Brain microvascular endothelial cell (primary cell): ENCODE measurements around the gene FBLN5.

Source experiments
- DNase-seq: peaks from one replicate; pipeline ENCODE4 v3.0.0-alpha.2; 2020
- H3K27ac ChIP-seq: fragments of 250-450 bp; sonication (Bioruptor Pico); 2 replicates; pipeline ENCODE4 v1.5.1; 2020; ENCODE audit warnings: mild to moderate bottlenecking, moderate library complexity
- H3K27me3 ChIP-seq: fragments of 250-450 bp; sonication (Bioruptor Pico); replicated peaks from 2 replicates; pipeline ENCODE4 v1.5.1; 2020; ENCODE audit warnings: mild to moderate bottlenecking
- H3K36me3 ChIP-seq: fragments of 250-450 bp; sonication (Bioruptor Pico); replicated peaks from 2 replicates; pipeline ENCODE4 v1.5.1; 2020; ENCODE audit warnings: mild to moderate bottlenecking
- H3K4me3 ChIP-seq: 2 replicates; pipeline ENCODE4 v1.5.1; 2011; ENCODE audit warnings: low read depth, mild to moderate bottlenecking, control low read depth, low read length, moderate library complexity
- CTCF ChIP-seq: IDR thresholded peaks from 2 replicates; pipeline ENCODE4 v1.5.1; 2011; ENCODE audit warnings: low read depth, mild to moderate bottlenecking, moderate library complexity, low read length, control low read depth, inconsistent platforms; ENCODE audit errors: missing control alignments
- in situ Hi-C: cut with HindIII; loops from 2 replicates; pipeline ENCODE4 v1.10.0; 2017; ENCODE audit warnings: low sequenced_read_pairs, low pct_ligation_motif_present

FBLN5 gene

GRCh38 chr14:91860238-91860637 lies 87.3 kb downstream of the FBLN5 start:
- no peak for TF ChIP-seq CTCF
- Histone ChIP-seq H3K4me3 (no peak overlapping the region), H3K27ac (no peak overlapping the region), H3K36me3 (no peaks in the 10 kb centered on the region), H3K27me3 (no peaks in the 10 kb centered on the region)
- in situ Hi-C loops: no loop called here
- no peak for DNase-seq

GRCh38 chr14:91858536-91859275 lies 88.8 kb downstream of the FBLN5 start:
- Histone ChIP-seq H3K4me3 (no peak overlapping the region), H3K36me3 (no peaks in the 10 kb centered on the region), H3K27ac (no peak overlapping the region), H3K27me3 (no peaks in the 10 kb centered on the region)
- in situ Hi-C loops: no loop called here
- TF ChIP-seq CTCF: peak; percentile 0
- DNase-seq: peak; percentile 40

- in situ Hi-C loops: no loop called here
- H3K27me3 ChIP-seq: no peaks in the 10 kb centered on the region
- H3K27ac ChIP-seq: no peak overlapping the region
- H3K36me3 ChIP-seq: no peaks in the 10 kb centered on the region
- no peak for DNase-seq
- no peak for TF ChIP-seq CTCF
- H3K4me3 ChIP-seq: no peak overlapping the region
Measured at GRCh38 chr14:91857614-91858013, 89.9 kb downstream of the FBLN5 start.

- no peak for TF ChIP-seq CTCF
- Histone ChIP-seq H3K36me3 (no peaks in the 10 kb centered on the region), H3K27me3 (no peaks in the 10 kb centered on the region), H3K27ac (no peak overlapping the region), H3K4me3 (no peak overlapping the region)
- no peak for DNase-seq
- in situ Hi-C loops: no loop called here
Measured at GRCh38 chr14:91854327-91854934, 93.1 kb downstream of the FBLN5 start.

GRCh38 chr14:91851563-91851962 lies 95.9 kb downstream of the FBLN5 start:
- TF ChIP-seq CTCF: no peak
- no peak overlapping the region for H3K27ac ChIP-seq
- no peak overlapping the region for H3K4me3 ChIP-seq
- H3K36me3 ChIP-seq: no peaks in the 10 kb centered on the region
- no peak for DNase-seq
- H3K27me3 ChIP-seq: no peaks in the 10 kb centered on the region
- in situ Hi-C loops: no loop called here
